GM13976 (cell line): ENCODE data around the gene DOK7.

Experiments
- DNase-seq: peaks from one replicate; pipeline ENCODE4 v3.0.0; 2012; ENCODE audit warnings: low spot score
- in situ Hi-C: fragments of 300-500 bp; cut with MboI; formaldehyde crosslinking; loops from one replicate; pipeline ENCODE4 v1.12.0; 2022; ENCODE audit warnings: low sequenced_read_pairs, mixed read lengths, inconsistent platforms; ENCODE audit not compliant: unreplicated experiment
- TF ChIP-seq, protein P1 (sequence below): IDR thresholded peaks from 2 replicates; pipeline ENCODE4 v1.5.1; 2012; ENCODE audit warnings: borderline replicate concordance, mild to moderate bottlenecking; ENCODE audit not compliant: insufficient read depth; ENCODE audit errors: extremely low read depth, missing control alignments, control extremely low read depth

The DOK7 gene

DNA sequence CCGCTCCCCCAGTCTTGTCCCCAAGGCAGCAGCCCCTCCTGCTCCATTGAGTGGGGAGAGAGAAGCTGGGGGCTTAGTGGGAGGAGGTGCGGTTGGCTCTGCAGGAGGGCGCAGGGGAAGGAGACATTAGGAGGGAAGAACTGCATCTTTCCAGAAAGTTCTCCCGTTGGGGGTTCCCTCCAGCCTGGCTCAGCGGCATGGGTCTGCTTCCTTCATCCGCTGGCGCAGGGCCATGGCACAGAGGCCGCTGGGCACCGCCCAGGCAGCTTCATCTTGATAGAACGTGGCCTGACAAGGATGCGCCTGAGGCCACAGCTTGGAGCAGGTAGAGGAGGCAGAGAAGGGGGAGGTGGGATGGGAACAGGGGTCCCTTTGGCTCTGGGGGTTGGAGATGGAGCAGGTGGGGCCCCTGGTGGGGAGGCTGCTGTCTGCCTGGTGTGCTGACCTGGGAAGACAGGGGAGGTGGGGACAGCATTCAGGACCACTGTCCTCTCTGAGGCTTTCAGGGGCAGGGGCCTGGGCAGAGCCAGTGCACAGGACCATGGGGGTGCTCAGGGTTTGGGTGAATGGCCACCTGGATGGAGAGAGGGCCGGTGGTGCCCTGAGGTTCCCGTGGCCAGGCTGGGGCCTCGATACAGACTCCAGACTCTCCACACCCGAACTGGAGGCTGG lies 12.1 kb downstream of the DOK7 start:
- no peak for DNase-seq
- in situ Hi-C loops, result no loop called here
- TF ChIP-seq, protein P1, sequence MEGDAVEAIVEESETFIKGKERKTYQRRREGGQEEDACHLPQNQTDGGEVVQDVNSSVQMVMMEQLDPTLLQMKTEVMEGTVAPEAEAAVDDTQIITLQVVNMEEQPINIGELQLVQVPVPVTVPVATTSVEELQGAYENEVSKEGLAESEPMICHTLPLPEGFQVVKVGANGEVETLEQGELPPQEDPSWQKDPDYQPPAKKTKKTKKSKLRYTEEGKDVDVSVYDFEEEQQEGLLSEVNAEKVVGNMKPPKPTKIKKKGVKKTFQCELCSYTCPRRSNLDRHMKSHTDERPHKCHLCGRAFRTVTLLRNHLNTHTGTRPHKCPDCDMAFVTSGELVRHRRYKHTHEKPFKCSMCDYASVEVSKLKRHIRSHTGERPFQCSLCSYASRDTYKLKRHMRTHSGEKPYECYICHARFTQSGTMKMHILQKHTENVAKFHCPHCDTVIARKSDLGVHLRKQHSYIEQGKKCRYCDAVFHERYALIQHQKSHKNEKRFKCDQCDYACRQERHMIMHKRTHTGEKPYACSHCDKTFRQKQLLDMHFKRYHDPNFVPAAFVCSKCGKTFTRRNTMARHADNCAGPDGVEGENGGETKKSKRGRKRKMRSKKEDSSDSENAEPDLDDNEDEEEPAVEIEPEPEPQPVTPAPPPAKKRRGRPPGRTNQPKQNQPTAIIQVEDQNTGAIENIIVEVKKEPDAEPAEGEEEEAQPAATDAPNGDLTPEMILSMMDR, result no peak

GRCh38 chr4:3475713-3476260 lies 12.7 kb downstream of the DOK7 start:
- TF ChIP-seq, protein P1, result no peak
- in situ Hi-C loops, result no loop called here
- no peak for DNase-seq

GRCh38 chr4:3476341-3476747 lies 13.2 kb downstream of the DOK7 start:
- no peak for DNase-seq
- in situ Hi-C loops, result no loop called here
- TF ChIP-seq, protein P1, result no peak

DNA sequence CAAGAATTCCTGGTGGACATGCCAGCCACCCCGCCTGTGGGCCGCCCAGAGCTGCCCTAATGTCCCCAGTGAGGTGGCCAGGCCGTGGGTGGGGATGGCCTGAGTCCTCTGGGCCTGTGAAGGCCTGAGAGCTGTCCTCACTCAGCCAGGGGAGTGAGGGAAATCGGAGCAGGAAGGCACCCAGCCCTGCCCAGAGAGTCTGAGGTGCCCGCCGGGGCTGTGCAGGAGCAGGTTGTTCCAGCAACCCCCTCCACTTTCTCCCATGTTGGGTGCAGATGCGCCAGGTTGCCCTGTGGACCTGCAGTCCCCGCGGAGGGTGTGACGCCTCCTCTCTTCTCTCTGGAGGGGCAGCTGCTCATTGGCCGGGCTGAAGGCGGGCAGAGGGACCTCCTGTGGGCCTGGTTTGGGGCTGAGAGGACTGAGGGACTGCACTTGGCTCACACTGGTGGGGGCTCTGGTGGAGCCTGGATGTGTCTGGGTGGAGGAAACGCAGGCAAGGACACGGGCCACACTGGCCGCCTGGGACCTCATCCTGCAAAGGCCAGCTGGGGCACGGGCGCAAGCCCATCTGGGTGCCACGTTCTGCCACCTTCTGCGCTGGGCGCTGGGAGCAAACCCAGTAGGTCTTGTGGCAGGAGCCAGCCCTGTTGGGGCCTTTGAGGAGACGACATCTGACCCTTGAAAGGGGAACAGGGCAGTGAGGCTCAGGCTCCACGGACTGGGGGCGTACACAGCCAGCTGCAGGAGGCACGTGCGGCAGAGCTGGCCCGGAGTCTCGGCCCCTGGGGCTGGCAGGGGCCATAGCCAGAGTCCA lies 14.0 kb downstream of the DOK7 start:
- TF ChIP-seq, protein P1, result no peak
- in situ Hi-C loops, result no loop called here
- no peak for DNase-seq

- no peak for DNase-seq
- in situ Hi-C loops, result no loop called here
- TF ChIP-seq, protein P1, result no peak
Observed at GRCh38 chr4:3477750-3478430, 14.8 kb downstream of the DOK7 start.
